Esophagus (tissue), 2 donors: ENCODE results near the gene PDLIM5. TPM values are rescaled to one million over a fixed set of nuclear protein-coding genes. Genes with fewer than 3 reads are reported as not detected.

Experiments used
- H3K27ac ChIP-seq, 2 donors: one replicate each; pipeline ENCODE4 v1.5.1; 2013; ENCODE audit warnings: low read depth in 2 of 2, mild to moderate bottlenecking in 2 of 2, inconsistent platforms in 1 of 2, low read length in 1 of 2, moderate library complexity in 1 of 2
- H3K27me3 ChIP-seq, 2 donors: one replicate each; pipeline ENCODE4 v1.6.1; 2013; ENCODE audit warnings: low read length in 2 of 2, control low read depth in 1 of 2, mild to moderate bottlenecking in 1 of 2; ENCODE audit not compliant: insufficient read depth in 2 of 2, control insufficient read depth in 1 of 2
- H3K36me3 ChIP-seq, 2 donors: one replicate each; pipeline ENCODE4 v1.6.1; 2013; ENCODE audit warnings: low read length in 1 of 2; ENCODE audit not compliant: control insufficient read depth in 2 of 2, insufficient read depth in 2 of 2
- H3K4me1 ChIP-seq, 2 donors: one replicate each; pipeline ENCODE4 v1.6.1; 2013; ENCODE audit warnings: low read length in 1 of 2; ENCODE audit not compliant: control insufficient read depth in 2 of 2, insufficient read depth in 2 of 2
- H3K4me3 ChIP-seq, 2 donors: one replicate each; pipeline ENCODE4 v1.5.1; 2013; ENCODE audit warnings: low read length in 2 of 2, mild to moderate bottlenecking in 2 of 2, low read depth in 1 of 2, moderate library complexity in 1 of 2
- H3K9me3 ChIP-seq, 2 donors: one replicate each; pipeline ENCODE4 v1.6.1; 2013; ENCODE audit warnings: mild to moderate bottlenecking in 2 of 2, low read depth in 1 of 2, low read length in 1 of 2, moderate library complexity in 1 of 2; ENCODE audit not compliant: control insufficient read depth in 2 of 2, insufficient read depth in 1 of 2
- WGBS, 2 donors: extraction: QIAGEN DNeasy Blood & Tissue Kit; methylation state at CpG; one replicate each; pipeline ENCODE4 v1.1.7; 2013; 5-methylcytosine and 5-hydroxymethylcytosine counted together
- polyA plus RNA-seq, 2 donors: library from polyadenylated mRNA; stranded (reverse); fragments of 200-250 nt; gene quantifications; one replicate each; pipeline ENCODE4 v1.2.3, GENCODE V29; 2013
- donor health status: healthy with polysubstance abuse.
- donor health status: Bipolar disorder and iron deficiency.

The PDLIM5 gene
- polyA plus RNA-seq, 2 donors: 40.0 to 41.5 TPM

GRCh38 chr4:94571298-94571697 is 119.6 kb downstream of the PDLIM5 start:
- WGBS, 2 donors: 83 to 87% methylated on average over 4 of the region's 4 CpGs
- Histone ChIP-seq H3K9me3 (no peaks in the 10 kb centered on the region), H3K4me3 (no peak overlapping the region), H3K36me3 (peaks cover 0 to 4% of the 10 kb centered on the region in 2 donors), H3K27ac (no peak overlapping the region), H3K27me3 (no peaks in the 10 kb centered on the region), H3K4me1 (peaks cover 0 to 4% of the 10 kb centered on the region in 2 donors)

- WGBS, 2 donors: 93 to 94% methylated on average over 2 of the region's 2 CpGs
- Histone ChIP-seq H3K4me1 (peaks cover 0 to 4% of the 10 kb centered on the region in 2 donors), H3K27ac (no peak overlapping the region)
Observed at GRCh38 chr4:94571715-94572114, 120.0 kb downstream of the PDLIM5 start.

GRCh38 chr4:94574050-94574449 is 122.3 kb downstream of the PDLIM5 start:
- no peak overlapping the region for H3K27ac ChIP-seq
- no peak overlapping the region for H3K4me3 ChIP-seq
- peaks cover 0 to 4% of the 10 kb centered on the region in 2 donors for H3K4me1 ChIP-seq
- H3K9me3 ChIP-seq: no peaks in the 10 kb centered on the region
- 88 to 89% methylated on average over 9 of the region's 9 CpGs for WGBS, 2 donors
- peaks cover 0 to 4% of the 10 kb centered on the region in 2 donors for H3K36me3 ChIP-seq
- H3K27me3 ChIP-seq: no peaks in the 10 kb centered on the region

More at GRCh38 chr4:94571715-94572114, 120.0 kb downstream of the PDLIM5 start:
- peaks cover 0 to 4% of the 10 kb centered on the region in 2 donors for H3K36me3 ChIP-seq
- no peak overlapping the region for H3K4me3 ChIP-seq
- H3K9me3 ChIP-seq: no peaks in the 10 kb centered on the region
- no peaks in the 10 kb centered on the region for H3K27me3 ChIP-seq

GRCh38 chr4:94574616-94575015 is 122.9 kb downstream of the PDLIM5 start:
- Histone ChIP-seq H3K4me3 (no peak overlapping the region), H3K4me1 (peaks cover 0 to 4% of the 10 kb centered on the region in 2 donors), H3K27me3 (no peaks in the 10 kb centered on the region), H3K36me3 (peaks cover 0 to 4% of the 10 kb centered on the region in 2 donors), H3K27ac (no peak overlapping the region), H3K9me3 (no peaks in the 10 kb centered on the region)
- 81 to 85% methylated on average over 3 of the region's 3 CpGs for WGBS, 2 donors

- Histone ChIP-seq H3K36me3 (peaks cover 0 to 4% of the 10 kb centered on the region in 2 donors), H3K27ac (no peak overlapping the region), H3K4me3 (no peak overlapping the region), H3K27me3 (no peaks in the 10 kb centered on the region), H3K4me1 (peaks cover 0 to 4% of the 10 kb centered on the region in 2 donors), H3K9me3 (no peaks in the 10 kb centered on the region)
- WGBS, 2 donors: 92 to 95% methylated on average over 10 of the region's 10 CpGs
Observed at GRCh38 chr4:94575652-94576051, 123.9 kb downstream of the PDLIM5 start.

GRCh38 chr4:94576210-94576609 is 124.5 kb downstream of the PDLIM5 start:
- 65 to 74% methylated on average over 3 of the region's 3 CpGs for WGBS, 2 donors

GRCh38 chr4:94577136-94577535 is 125.4 kb downstream of the PDLIM5 start:
- 29 to 37% methylated on average over 1 of the region's 1 CpG for WGBS, 2 donors
- no peak overlapping the region for H3K4me3 ChIP-seq
- no peaks in the 10 kb centered on the region for H3K9me3 ChIP-seq
- H3K27me3 ChIP-seq: no peaks in the 10 kb centered on the region
- no peak overlapping the region for H3K27ac ChIP-seq
- H3K36me3 ChIP-seq: peaks cover 0 to 4% of the 10 kb centered on the region in 2 donors
- peaks cover 0 to 4% of the 10 kb centered on the region in 2 donors for H3K4me1 ChIP-seq

More at GRCh38 chr4:94576210-94576609, 124.5 kb downstream of the PDLIM5 start:
- Histone ChIP-seq H3K9me3 (no peaks in the 10 kb centered on the region), H3K36me3 (peaks cover 0 to 4% of the 10 kb centered on the region in 2 donors), H3K4me1 (peaks cover 0 to 4% of the 10 kb centered on the region in 2 donors), H3K4me3 (no peak overlapping the region), H3K27ac (no peak overlapping the region), H3K27me3 (no peaks in the 10 kb centered on the region)

- no peak overlapping the region for H3K27ac ChIP-seq
- H3K4me3 ChIP-seq: no peak overlapping the region
- peaks cover 0 to 4% of the 10 kb centered on the region in 2 donors for H3K36me3 ChIP-seq
- H3K4me1 ChIP-seq: peaks cover 0 to 4% of the 10 kb centered on the region in 2 donors
- WGBS, 2 donors: 78 to 80% methylated on average over 2 of the region's 2 CpGs
- no peaks in the 10 kb centered on the region for H3K9me3 ChIP-seq
- no peaks in the 10 kb centered on the region for H3K27me3 ChIP-seq
Observed at GRCh38 chr4:94578195-94578594, 126.5 kb downstream of the PDLIM5 start.

- no peaks in the 10 kb centered on the region for H3K9me3 ChIP-seq
- H3K4me1 ChIP-seq: no peaks in the 10 kb centered on the region
- no peak overlapping the region for H3K4me3 ChIP-seq
- 83 to 93% methylated on average over 2 of the region's 2 CpGs for WGBS, 2 donors
- H3K27me3 ChIP-seq: no peaks in the 10 kb centered on the region
- no peaks in the 10 kb centered on the region for H3K36me3 ChIP-seq
- no peak overlapping the region for H3K27ac ChIP-seq
Observed at GRCh38 chr4:94581766-94582165, 130.0 kb downstream of the PDLIM5 start.

- 82 to 91% methylated on average over 2 of the region's 2 CpGs for WGBS, 2 donors
- Histone ChIP-seq H3K4me3 (no peak overlapping the region), H3K36me3 (no peaks in the 10 kb centered on the region), H3K9me3 (no peaks in the 10 kb centered on the region), H3K4me1 (no peaks in the 10 kb centered on the region), H3K27me3 (no peaks in the 10 kb centered on the region), H3K27ac (no peak overlapping the region)
Observed at GRCh38 chr4:94582517-94582916, 130.8 kb downstream of the PDLIM5 start.
